ENCODE results near the gene EML2. TPM values are rescaled to one million over a fixed set of nuclear protein-coding genes. Genes with fewer than 3 reads are reported as not detected.

Gene EML2
- total and polyA plus RNA-seq, 10 of the 15 experiments (the other 5 are each of a cell fraction or from before 2014, with no cell fraction given), result 1.6 to 64.0 (median 27.5) TPM

DNA sequence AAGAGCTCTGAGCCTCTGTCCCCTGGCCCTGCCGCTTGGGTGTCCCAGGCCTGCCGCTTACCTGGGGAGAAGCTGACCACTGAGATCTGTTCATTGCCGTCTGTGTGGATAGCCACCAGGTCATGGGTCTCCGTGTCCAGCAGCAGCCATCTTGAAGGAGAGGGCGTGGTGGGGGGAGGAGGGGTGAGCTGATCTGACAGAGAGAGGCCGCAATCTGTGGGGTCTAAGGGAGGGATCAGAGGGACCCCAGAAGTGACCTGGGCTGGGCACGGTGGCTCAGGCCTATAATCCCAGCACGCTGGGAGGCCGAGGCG is 22.5 kb downstream of the EML2 start:
- intact Hi-C loops (cut with micrococcal nuclease; ENCODE audit: unreplicated experiment), result no loop called here
- SMC1A ChIA-PET (ENCODE audit: uncharacterized antibody, unreplicated experiment), result interaction anchor here (0.6 to 5.1 kb wide), 2 partner anchors 25 to 296 kb away, joined by 3 to 39 read pairs; partner anchors contain the start of gene EML2
- RAD21 ChIA-PET (ENCODE audit: unreplicated experiment), result interaction anchor here (3.3 kb wide), 1 partner anchor 25 kb away, joined by 27 read pairs; no protein-coding TSS in a partner anchor

More for the DNA sequence above, 22.5 kb downstream of the EML2 start:
- in situ Hi-C loops (cut with MboI), result no loop called here
- no peak for FAIRE-seq
- Histone ChIP-seq H2AFZ (ENCODE audit: control insufficient read depth, low read depth, low read length) (no peak overlapping the region), H3K27ac (ENCODE audit: control insufficient read depth, insufficient read depth) (no peak overlapping the region), H4K20me1 (ENCODE audit: control insufficient read depth, insufficient read depth) (no peaks in the 10 kb centered on the region), H3K9ac (ENCODE audit: control insufficient read depth, insufficient read depth, low read length) (no peak overlapping the region), H3K4me1 (ENCODE audit: control insufficient read depth, insufficient read depth, low read length) (peaks cover 18% of the 10 kb centered on the region), H3K4me2 (ENCODE audit: control insufficient read depth, insufficient read depth) (no peak overlapping the region), H3K4me3 (no peak overlapping the region), H3K79me2 (ENCODE audit: control insufficient read depth, insufficient read depth, low read length) (no peaks in the 10 kb centered on the region), H3K27me3 (replicated peaks in 1 of 2; ENCODE audit: control insufficient read depth in 2 of 2, insufficient read depth in 2 of 2, low read length in 1 of 2) (no peaks in the 10 kb centered on the region), H3K36me3 (ENCODE audit: control insufficient read depth in 2 of 2, insufficient read depth in 2 of 2, low read length in 1 of 2) (peaks cover 15 to 23% of the 10 kb centered on the region in 2 experiments), H3K9me3 (replicated peaks; ENCODE audit: control insufficient read depth, insufficient read depth, low read length) (no peaks in the 10 kb centered on the region)
- POLR2A ChIA-PET, result interaction anchor here (0.6 to 1.2 kb wide), 2 partner anchors 14 to 186 kb away, joined by 4 read pairs; no protein-coding TSS in a partner anchor
- ATAC-seq, result no peak
- TF ChIP-seq, protein P1, sequence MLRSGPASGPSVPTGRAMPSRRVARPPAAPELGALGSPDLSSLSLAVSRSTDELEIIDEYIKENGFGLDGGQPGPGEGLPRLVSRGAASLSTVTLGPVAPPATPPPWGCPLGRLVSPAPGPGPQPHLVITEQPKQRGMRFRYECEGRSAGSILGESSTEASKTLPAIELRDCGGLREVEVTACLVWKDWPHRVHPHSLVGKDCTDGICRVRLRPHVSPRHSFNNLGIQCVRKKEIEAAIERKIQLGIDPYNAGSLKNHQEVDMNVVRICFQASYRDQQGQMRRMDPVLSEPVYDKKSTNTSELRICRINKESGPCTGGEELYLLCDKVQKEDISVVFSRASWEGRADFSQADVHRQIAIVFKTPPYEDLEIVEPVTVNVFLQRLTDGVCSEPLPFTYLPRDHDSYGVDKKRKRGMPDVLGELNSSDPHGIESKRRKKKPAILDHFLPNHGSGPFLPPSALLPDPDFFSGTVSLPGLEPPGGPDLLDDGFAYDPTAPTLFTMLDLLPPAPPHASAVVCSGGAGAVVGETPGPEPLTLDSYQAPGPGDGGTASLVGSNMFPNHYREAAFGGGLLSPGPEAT (IDR thresholded peaks at IDR 0.05; ENCODE audit: low read depth), result no peak
- TF ChIP-seq IKZF1 (conservative IDR thresholded peaks at IDR 0.05), result no peak
- TF ChIP-seq NFXL1 (IDR thresholded peaks at IDR 0.05; ENCODE audit: borderline replicate concordance), result no peak
- no peak for TF ChIP-seq HDAC6 (IDR thresholded peaks at IDR 0.05; ENCODE audit: unreplicated experiment)
- no peak for TF ChIP-seq CHD2 (IDR thresholded peaks at IDR 0.05; ENCODE audit: borderline replicate concordance, low read depth, low read length)
- TF ChIP-seq SRF (IDR thresholded peaks at IDR 0.05; ENCODE audit: low read depth in 2 of 2, low read length in 2 of 2), result no peak
- no peak for TF ChIP-seq RFX5 (IDR thresholded peaks at IDR 0.05; ENCODE audit: low read depth, low read length)
- no peak for TF ChIP-seq ZNF622 (IDR thresholded peaks at IDR 0.05)
- TF ChIP-seq TCF12 (IDR thresholded peaks at IDR 0.05; ENCODE audit: low read depth, low read length), result no peak
- TF ChIP-seq BCL11A (IDR thresholded peaks at IDR 0.05; ENCODE audit: low read depth, low read length), result no peak
- TF ChIP-seq STAT3 (IDR thresholded peaks at IDR 0.05; ENCODE audit: low read depth, low read length), result no peak
- no peak for DNase-seq (ENCODE audit: low read depth, low spot score)
- CTCF ChIA-PET, result interaction anchor here (1.0 kb wide), 1 partner anchor 177 kb away, joined by 3 read pairs; no protein-coding TSS in a partner anchor
- WGBS (ENCODE audit: insufficient coverage, insufficient replicate concordance, low lambda C conversion rate, missing lambda C conversion rate), result 95% methylated on average over 10 of the region's 10 CpGs
- no TSS peak for BruUV-seq (replicated peaks)

Data from GM12878 (cell line).